ENCODE measurements around the gene CEP72.

DNA sequence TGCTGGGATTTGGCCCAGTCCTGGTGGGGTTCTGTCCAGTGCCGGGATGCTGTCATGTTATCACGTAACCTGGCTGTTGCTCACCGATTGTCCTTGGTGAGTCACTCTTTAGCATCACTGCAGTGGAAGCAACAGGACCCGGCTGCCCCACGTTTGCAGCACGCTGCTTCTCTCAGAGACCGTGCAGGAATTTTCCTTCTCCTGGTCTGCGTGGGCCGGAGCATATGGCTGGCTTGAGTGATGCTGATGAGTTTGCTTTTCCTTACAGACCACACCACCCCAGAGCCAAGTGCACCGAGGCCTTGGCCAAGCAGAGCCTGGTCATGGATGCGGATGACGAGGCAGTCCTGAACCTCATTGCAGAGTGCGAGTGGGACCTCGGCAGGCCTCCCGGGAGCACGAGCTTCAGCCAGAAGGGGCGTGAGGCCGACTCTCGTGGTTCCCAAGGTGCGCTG, 21.4 kb downstream of the CEP72 start:
- TF ChIP-seq GATA2 (IDR thresholded peaks at IDR 0.05; ENCODE audit: low read depth, low read length) (no peak), GATA3 (IDR thresholded peaks at IDR 0.05; ENCODE audit: low read depth, low read length) (no peak)

All from SH-SY5Y (cell line).